GM12892 (cell line): ENCODE results near the gene VAPA.
"Not testable (repeated sequence)": the region's sequence is repeated elsewhere in the genome, so short reads cannot be mapped to it uniquely, and the experiment has no call there.

Experiments used
- POLR2AphosphoS5 ChIP-seq: IDR thresholded peaks from 2 replicates; pipeline ENCODE4 v1.6.1; 2011; ENCODE audit warnings: low read depth, low read length, control low read depth
- TAF1 ChIP-seq: IDR thresholded peaks from 2 replicates; pipeline ENCODE4 v1.6.1; 2011; ENCODE audit warnings: low read depth, mild to moderate bottlenecking, control low read depth, low read length, borderline replicate concordance

GRCh38 chr18:9899550-9899930 is 14.3 kb upstream of the VAPA start:
- not testable (repeated sequence) for TF ChIP-seq TAF1, POLR2AphosphoS5
